HG02870 (cell line): ENCODE measurements around the gene BAIAP3.

Source experiments
- ATAC-seq: cut with Tn5 transposase; IDR thresholded peaks from one replicate; pipeline ENCODE4 v1.9.1; 2021; ENCODE audit warnings: mild to moderate bottlenecking, moderate library complexity; ENCODE audit not compliant: unreplicated experiment

Gene BAIAP3

DNA sequence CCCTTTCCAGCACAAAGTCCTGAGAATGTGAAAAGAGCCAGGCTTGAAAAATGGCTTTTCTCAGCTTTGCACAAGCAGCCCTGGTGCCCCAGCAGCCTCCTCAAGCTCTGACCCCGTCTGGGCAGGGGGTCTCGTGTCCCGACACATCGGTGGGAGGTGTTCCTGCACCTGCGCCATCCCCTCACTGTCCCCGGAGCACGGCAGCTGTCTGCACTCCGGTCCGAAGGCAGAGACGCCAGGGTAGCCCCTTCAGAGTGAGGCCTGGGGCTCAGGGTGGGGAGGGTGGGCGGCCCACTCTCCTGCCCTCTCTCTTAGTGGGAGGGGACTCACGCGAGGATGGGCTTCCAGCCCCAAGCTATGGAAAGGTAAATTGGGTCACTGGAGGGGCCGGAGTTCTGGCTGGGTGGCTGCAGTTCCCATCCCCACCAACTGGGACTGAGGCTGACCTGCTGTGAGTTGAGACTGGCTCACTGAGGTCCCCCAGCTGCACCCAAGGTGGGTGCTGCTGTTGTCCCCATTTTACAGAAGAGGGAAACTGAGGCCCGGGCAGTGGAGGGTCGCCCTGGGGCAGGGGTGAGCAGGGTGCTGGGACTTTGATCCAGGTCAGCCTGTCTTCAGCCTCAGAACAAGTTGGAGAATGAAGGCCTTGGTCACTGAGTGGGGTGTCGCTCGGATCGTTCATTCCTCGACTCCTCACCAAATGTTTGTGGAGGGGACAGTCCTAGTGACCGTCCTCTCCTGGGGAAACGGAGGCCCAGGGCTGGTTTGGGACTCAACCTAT, 2.3 kb upstream of the BAIAP3 start:
- ATAC-seq, result no peak

DNA sequence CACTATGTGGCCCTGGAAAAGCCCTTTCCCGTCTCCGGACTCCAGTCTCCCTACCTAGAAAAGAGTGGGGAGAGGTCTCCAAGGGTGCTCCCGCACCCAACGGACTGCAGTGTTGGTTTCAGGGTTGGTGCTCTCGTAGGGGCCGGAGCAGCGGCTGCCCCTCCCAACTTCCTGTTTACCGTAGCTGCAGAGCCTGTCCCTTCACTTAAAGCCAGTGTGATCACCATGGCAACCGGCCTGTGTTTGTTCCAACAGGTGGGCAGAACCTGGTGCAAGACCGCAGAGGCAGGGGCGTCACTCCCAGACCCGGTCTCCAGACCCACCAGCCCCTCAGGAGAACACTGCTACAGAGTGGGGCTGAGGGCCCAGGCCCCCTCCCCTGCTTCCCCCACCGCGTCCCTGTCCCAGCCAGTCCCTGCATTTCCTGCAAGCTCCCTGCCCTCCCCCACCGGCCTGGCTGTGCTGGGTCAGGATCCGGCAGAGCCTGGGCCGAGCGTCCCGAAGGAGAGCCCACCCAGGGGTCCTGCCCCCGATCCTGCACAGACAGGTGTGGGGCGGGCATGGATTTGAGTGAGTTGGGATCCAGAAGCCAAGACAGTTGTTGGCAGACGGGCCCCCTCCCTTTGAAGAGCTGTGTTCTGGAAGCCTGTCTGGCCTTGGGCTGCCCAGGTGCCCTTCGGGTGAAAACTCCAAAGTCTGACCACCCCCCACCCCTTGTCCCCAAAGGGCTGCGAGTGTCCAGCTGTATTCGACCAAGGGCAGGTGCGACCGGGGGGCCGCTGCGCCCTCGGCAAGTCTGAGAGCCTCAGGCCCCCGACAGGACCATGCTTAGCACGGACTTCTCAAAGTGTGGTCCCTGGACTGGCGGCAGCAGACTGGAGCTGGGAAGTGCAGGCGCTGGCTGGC, 1.5 kb upstream of the BAIAP3 start:
- no peak for ATAC-seq

DNA sequence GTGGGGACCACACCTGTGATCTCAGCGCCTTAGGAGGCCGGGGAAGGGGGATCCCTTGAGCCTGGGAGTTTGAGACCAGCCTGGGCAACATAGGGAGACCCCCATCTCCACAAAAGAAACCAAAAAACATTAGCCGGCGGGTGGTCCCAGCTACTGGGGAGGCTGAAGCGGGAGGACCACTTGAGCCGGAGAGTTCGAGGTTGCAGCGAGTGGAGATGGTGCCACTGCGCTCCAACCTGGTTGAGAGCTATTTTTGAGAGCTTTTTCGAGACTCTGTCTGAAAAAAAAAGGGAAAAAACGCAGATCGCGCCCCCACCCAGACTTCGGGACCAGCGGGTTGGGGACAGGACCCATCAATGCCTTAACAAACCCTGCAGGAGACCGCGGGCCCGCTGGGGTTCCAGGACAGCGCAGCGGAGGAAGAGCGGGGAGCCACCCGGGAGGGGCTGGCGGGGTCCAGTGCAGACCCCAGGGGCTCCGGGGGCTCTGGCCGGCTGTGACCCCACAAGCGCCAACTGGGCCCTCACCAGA, 762 bp upstream of the BAIAP3 start:
- ATAC-seq, result no peak

DNA sequence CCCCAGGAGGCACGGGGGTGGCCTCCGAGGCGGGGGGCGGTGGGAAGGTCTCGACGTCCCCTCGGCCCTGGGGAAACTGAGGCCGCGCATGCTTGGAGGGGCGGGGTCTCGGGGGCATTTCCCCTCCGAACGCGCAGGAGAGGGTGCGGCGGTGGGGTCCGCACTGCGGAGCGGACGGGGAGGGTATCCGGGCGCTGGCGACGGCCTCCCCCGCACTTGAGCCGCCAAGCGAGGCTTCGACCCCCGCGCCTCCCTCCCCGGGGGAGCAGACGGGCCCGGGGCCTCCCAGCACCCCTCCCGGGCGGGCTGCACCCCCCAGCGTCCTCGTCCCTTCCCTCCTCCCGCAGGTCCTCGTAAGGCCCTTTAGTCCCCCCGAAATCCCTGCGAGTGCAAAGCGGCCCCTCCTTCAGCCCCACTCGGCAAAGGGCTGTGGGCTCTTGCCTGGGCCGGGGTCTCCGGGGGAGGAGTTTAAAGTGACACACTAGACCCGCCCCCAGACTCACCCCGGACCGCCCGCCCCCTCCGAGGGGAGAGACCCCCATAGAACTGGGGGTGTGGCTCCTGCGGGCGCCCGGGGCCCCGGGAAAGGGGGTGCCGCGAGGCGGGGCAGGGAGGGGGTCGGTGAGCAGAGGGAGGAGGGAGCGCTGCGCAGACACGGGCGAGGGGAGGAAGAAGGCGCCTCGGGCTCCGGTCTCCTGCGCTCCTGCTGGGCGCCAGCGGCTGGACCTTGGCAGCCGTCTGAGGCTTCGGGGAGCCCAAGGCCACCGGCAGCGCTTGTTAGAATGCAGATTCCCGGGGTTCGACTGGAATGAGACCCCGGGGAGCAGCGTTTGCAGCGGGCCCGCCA, 632 bp downstream of the BAIAP3 start:
- ATAC-seq, result no peak

- ATAC-seq, result no peak
These were observed 1.3 kb downstream of the BAIAP3 start for GRCh38 chr16:1334739-1335138.

GRCh38 chr16:1335211-1335971, 1.9 kb downstream of the BAIAP3 start:
- no peak for ATAC-seq

- no peak for ATAC-seq
These were observed 2.6 kb downstream of the BAIAP3 start for GRCh38 chr16:1335996-1336395.

DNA sequence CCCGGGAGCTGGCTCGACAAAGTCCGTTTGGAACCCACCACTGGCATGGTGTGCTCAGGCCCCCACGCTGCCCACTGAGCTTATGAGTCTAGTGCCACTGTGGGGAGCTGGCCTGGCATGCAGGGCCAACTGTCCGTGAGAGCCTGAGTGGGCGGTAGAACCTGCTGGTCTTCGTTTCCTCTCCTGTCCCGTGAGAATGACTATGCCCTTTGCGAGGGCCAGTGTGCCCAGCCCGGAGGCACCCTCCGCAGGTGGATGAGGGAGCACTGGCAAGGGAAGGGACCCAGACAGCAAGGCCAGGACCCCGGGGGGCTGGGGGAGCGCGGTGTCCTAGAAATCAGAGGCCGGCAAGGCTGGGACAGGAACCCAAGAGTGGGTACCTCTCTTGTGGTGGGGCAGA, 3.2 kb downstream of the BAIAP3 start:
- ATAC-seq, result no peak

DNA sequence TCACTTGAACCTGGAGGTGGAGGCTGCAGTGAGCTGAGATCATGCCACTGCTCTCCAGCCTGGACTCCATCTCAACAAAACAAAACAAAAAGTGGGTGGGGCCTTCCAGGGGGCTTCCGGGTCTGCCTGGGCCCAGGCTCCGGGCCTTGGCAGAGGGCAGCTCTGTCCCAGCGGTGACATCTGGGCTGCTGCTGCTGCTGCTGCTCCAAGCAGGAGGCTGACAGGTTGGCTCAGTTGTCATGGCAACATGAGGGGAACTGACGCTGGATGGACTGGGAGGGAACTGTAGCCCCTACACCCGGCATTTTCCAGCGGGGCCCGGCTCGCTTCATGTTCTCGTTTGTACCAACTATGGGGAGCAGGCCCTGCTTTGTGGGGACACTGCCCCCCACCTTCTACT, 4.0 kb downstream of the BAIAP3 start:
- ATAC-seq, result no peak

DNA sequence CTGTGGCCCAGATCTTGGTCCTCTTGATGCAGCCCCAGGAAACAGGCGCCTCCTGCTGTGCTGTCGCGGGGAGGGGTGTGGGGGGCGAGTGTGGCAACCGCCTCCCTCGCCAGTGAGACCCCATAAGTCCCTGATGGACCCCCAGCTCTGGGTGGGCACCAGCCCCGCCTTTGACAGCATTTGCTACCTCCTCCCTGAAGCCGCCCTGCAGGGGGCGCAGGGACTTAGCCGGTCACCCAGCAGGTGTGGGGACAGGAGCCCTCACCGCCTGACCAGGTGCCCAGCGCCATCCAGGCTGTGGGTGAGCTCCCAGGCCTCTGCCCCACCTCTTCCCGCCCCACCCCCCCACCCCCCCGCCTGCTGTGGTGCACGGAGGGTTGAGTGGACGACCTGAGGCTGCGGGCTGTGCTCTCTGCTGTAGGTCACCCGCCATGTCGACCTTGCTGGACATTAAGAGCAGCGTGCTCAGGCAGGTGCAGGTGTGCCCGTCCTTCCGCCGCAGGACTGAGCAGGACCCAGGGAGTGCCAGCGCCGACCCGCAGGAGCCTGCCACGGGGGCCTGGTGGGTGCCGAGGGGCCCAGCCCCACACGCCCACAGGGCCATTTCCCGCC, 4.8 kb downstream of the BAIAP3 start:
- no peak for ATAC-seq

DNA sequence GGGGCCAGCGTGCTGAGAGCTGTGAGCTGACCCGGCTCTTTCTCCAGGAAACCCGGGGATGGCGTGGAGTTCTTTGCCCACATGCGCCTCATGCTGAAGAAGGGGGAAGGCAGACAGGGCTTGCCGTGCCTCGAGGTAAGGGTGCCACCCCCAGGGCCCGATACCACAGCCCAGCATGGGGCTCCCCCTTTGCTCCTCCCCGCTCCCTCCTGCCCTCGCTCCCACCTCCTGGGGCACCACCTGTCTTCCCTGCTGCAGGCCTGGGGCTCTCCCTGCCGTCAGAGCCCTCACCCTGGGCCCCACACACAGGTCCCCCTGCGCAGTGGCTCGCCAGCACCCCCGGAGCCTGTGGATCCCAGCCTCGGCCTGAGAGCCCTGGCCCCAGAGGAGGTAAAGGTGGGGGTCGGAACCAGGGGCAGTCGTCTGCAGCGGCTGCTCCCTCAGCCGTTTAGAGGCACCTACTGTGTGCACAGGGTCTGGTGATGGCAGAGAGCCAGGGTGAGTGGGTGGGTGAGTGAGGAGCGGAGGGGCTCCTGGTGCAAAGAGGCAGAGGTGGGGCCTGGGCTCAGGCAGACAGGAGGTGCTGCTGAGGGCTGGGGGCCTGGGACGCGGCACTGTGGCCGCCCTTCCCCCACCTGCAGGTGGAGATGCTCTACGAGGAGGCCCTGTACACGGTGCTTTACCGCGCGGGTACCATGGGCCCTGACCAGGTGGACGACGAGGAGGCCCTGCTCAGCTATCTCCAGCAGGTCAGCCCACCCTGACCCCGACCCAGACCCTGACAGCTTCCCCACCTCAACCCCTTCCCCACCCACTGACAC, 5.6 kb downstream of the BAIAP3 start:
- ATAC-seq, result no peak

- ATAC-seq, result no peak
These were observed 7.5 kb downstream of the BAIAP3 start for GRCh38 chr16:1340730-1341494.

DNA sequence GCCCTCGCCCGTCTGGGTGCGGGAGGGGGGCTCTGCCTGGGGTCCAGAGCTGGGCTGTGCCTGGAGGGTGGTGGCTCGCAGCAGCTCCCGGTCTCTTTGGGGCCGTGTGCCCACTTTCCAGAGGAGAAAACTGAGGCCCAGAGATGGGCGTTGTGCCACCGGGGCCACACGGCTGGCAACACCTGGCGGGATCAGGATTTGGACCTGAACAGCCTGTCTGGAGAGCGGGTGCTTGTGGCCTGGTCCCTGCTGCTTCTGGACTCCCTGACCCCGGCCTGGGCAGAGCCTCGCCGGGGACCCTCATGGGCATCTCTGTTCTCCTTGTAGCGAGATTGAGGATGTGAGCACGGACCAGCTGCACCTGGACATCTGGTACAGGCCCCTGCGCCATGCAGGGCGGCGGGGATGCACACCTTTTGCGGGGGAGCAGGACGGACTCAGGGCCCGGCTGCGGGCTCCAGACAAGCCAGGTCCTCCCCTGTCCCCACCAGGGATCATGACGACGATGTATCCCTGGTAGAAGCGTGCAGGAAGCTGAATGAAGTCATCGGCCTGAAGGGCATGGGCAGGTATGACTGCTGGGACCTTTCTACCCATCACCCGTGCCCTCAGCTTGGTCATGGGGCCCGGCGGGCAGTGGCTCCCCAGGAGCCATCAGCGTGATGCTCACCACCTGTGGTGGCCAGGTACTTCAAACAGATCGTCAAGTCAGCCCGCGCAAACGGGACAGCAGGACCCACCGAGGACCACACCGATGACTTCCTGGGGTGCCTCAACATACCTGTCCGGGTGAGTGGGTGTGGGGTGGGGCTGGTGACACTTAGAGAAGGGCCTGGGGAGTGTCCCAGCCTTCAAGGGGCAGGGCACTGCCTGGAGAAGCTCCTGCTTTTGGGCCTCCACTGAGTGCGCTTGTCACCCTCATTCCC, 8.3 kb downstream of the BAIAP3 start:
- ATAC-seq, result no peak

- ATAC-seq, result peak; percentile 78
These were observed 9.3 kb downstream of the BAIAP3 start for GRCh38 chr16:1342526-1343427.

DNA sequence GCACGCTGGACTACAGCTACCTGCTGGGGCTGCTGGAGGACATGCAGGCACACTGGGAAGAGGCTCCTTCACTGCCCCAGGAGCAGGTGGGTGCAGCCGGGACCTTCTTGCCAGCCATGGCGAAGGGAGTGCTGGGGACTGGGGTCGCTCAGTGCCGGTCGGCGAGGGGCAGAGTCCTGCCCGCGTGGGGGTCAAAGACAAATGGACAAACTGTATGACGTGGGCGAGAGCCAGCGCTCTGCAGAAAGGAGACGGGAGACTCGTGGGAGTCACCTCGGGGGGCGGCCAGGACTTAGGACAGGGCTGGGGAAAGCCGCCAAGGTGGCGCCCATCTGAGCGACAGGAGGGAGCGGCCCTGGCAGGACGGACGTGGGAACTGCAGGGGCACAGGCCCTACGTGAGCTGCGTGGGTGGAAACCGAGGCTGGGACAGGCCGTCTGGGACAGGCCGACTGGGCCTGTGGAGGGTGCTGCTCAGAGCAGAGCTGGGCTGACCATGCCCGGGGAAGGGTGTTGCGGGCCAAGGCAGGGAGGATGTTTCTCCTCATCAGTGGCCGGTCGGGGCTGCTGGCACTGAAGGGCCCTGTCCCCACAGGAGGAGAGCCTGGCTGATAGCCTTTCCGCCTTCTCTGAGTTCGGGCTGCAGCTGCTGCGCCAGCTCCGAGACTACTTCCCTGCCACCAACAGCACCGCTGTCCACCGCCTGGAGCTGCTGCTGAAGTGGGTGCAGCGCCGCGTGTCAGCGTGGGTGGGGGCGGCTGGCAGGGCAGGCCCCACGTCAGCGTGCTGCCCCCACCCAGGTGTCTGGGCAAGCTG, 10.2 kb downstream of the BAIAP3 start:
- no peak for ATAC-seq
